GM21576 (cell line): ENCODE measurements around the gene MATCAP1.

ENCODE experiments used
- ATAC-seq: cut with Tn5 transposase; IDR thresholded peaks from one replicate; pipeline ENCODE4 v1.9.1; 2021; ENCODE audit warnings: mild to moderate bottlenecking, moderate library complexity; ENCODE audit not compliant: unreplicated experiment

MATCAP1 gene

GRCh38 chr16:67183627-67184452 is at the start of gene MATCAP1:
TSS of gene MATCAP1 (minus strand) at chr16:67183963. CDS start at chr16:67180610, 3,353 bp downstream.
- ATAC-seq, result peak; percentile 92

- ATAC-seq, result no peak
Measured at GRCh38 chr16:67230809-67231660, 47.3 kb upstream of the MATCAP1 start.

- ATAC-seq, result no peak
Measured at GRCh38 chr16:67229906-67230808, 46.4 kb upstream of the MATCAP1 start.

GRCh38 chr16:67228905-67229304 is 45.1 kb upstream of the MATCAP1 start:
- no peak for ATAC-seq

DNA sequence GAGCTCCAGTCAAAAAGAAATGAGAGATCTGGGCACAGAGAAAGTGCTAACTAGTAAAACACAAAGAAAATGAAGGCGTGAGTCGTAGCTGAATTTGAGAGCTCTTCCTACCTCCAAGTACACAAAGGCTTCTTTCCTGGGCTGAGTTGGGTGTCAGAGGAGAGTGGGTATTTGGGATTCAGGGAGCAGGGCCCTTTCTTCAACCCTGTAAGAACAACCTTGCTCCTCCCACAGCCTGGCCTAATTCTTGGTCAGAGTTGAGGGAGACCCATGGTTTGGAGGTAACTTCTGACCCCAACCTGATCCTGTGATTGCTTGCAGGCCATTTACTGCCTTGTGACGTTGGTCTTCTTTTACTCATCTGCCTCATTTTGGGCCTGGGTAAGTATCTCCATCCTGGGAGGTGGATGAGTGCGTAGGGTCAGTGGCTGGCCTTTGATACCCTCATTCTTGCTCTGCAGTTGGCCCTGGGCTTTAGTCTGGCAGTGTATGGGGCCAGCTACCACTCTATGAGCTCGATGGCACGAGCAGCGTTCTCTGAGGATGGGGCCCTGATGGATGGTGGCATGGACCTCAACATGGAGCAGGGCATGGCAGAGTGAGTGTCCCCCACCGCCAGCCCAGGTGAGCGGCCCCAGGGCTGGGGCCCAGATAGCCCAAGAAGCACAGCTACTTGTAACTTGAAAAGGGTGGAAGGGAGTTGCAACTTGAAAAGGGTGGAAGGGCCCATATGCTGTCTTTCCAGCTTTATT is 44.4 kb upstream of the MATCAP1 start:
- ATAC-seq, result no peak

GRCh38 chr16:67227567-67227921 is 43.8 kb upstream of the MATCAP1 start:
- ATAC-seq, result no peak

DNA sequence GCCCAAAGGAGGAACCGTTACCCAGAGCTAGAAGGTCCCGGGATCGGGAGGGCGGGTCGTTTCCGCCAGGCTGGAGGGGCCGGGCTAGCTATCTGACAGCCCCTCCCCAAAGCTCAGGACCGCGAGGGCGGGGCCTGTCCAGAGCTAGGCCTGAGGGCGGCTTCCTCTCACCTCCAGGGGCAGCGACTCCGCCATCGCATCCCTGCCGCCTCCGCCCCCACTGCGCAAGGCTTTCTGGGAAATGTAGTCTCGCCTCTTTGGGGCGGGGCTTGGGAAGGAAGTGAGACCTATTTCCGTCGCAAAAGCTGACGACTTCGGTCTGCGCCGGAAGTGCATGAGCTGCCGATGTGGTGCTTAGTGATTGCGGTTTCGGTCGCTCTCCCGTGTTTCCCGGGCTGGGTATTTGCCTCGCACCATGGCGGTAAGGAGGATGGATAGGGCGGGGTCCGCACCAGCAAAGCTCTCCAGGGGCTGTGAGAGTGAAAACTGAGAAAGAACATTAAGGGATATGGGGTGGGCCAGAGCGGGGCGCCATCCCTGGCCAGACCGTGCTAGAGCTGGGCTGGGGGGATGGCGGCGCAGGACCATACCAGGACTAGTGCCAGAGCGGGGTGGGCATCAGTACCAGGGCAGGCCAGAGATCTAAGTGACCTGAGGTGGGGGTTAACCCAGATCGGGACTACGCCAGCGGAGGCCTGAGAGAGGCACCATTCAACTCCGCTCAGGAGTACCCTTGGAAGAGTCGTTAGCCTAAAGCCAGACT is 43.2 kb upstream of the MATCAP1 start, which contains the start of gene TMEM208:
TMEM208 (plus strand) TSS at position 327 of the 763 bp plus-strand sequence; CDS start at position 416, 89 bp downstream.
- peak; percentile 88 for ATAC-seq

GRCh38 chr16:67226295-67226803 is 42.6 kb upstream of the MATCAP1 start:
- ATAC-seq, result no peak

- ATAC-seq, result no peak
Measured at GRCh38 chr16:67223992-67224391, 40.2 kb upstream of the MATCAP1 start.

DNA sequence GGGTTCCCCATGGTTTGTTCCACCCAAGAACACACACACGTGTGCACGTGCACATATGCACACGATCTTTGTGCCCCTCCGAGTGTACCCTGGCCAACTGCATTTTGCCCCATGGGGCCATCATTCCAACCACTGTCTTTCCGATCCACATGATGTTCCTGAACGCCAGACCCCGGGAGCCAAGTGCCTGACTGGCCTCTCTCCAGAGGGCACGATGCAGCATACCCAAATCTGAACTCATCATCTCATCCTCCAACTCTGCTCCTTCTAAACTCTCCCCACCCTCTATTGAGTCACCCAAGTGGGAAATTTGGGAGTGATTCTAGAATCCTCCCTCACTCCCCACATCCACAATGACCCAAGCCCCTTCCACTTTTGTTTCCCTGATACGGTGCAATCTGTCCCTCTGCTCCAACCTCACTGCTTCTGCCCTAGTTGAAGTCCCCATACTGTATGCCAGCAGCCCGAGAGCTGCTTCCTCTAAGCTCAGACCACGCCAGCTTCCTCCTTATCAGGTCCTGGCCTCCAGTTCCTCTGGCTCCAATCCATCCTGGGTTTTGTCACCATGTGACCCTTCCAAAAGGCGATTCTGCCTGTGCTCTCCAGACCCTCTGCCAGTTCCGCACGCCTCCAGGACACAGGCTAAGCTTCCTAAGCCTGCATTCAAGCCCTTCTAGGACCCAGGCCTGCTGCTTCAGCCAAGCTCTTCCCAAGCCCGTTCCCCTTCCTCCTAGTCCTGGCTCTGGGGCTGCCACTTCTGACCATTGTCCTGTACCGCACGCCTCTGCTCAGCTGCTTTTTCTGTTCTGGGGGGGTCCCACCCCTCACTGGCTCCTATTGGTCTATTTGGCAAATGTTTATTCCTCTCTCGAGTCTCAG is 33.1 kb upstream of the MATCAP1 start:
- no peak for ATAC-seq

DNA sequence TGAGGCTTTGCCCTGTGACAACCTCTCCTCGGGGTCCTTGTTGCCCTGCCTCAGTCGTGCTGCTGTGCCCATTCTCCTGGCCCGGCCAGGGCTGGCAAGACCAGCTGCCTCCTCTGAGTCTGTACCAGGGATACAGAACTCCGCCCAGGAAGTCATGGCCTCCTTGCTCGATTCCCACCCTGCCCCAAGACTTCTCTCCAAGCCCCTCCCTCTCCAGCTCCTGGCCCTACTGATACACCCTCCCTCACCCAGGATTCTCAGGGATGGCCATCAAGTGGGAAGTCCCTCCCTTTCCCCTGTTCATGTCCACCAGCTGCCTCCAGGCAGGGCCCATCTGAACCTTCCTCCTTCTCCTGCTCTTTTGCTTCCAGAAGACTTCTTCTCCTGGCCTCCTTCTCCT is 31.9 kb upstream of the MATCAP1 start:
- no peak for ATAC-seq

DNA sequence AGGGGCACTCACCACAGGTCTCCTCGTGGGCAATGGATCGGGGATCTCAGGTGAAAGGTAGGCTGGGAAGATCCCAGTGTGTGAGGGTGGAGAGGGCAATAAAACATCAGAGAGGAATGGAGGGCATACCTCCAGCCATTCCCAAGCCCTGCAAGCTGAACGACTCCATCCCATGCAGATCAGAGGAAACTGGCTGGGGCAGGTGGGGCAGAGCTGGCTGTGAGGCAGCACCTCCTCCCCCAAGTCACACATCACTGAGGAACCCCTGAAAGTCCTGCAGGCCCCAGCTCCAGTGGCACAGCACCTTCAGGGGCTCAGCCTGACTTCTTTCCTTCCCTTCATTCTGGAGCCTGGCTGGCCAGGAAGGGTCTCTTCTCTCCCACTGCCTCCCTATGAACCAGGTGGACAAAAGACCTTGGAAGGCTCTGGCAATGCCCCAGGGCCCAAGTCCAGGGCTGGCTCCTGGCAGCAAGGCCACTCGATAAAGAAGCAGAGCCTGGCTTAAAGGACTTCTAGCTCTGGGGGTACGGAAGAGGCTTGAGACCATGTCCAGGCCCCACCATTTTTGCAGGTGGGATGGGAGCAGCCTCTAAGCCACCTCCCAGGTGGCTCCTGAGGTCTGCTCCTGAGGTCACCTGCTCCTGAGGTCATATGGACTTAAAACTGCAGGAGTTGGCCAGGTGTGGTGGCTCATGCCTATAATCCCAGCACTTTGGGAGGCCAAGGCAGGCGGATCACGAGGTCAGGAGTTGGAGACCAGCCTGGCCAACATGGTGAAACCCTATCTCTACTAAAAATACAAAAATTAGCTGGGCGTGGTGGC is 29.6 kb upstream of the MATCAP1 start:
- ATAC-seq, result no peak

DNA sequence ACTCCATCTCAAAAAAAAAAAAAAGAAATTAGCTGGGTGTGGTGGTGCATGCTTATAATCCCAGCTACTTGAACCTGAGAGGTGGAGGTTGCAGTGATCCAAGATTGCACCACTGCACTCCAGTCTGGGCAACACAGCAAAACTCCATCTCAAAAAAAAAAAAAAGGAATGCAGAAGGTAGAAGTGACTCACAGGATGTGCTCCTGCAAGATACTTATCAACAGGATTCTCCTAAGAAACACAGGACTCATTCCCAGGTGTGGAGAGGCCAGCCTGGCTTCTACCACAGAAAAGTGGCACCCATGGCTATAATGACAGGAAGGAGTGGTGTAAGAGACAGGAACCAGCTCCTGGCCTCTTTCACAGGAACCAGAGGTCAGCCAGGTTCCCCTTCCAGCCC is 29.0 kb upstream of the MATCAP1 start:
- ATAC-seq, result no peak

GRCh38 chr16:67211674-67212073 is 27.9 kb upstream of the MATCAP1 start:
- ATAC-seq, result no peak

- ATAC-seq, result no peak
Measured at GRCh38 chr16:67210069-67210937, 26.5 kb upstream of the MATCAP1 start.

DNA sequence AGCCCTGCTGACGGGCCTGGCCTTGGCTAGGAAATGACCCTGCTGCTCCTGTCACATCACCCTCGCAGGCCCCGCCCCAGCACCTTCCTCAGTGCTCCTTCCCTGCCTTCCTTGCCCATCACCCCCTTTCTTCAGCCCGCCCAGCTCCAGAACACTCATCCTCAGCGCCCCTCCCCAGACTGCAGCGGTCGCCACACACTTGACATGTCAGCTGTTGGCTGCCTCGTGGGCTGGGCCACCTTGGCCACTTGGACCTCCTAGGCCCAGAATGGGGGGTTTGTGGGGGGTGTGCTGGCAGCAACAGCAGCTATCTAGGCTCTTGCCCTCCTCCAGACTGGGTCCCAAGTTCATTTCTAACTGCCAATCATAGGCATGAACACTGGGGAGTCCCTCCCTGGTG is 25.8 kb upstream of the MATCAP1 start:
- ATAC-seq, result no peak
